ENCODE measurements around the gene GGT7. TPM values are rescaled to one million over a fixed set of nuclear protein-coding genes. Genes with fewer than 3 reads are reported as not detected.

The GGT7 gene
- total and polyA plus RNA-seq, 9 of the 15 experiments (the other 6 are each of a cell fraction or from before 2014, with no cell fraction given): 0.04 to 18.3 (median 5.9) TPM

- BruUV-seq (replicated peaks): no TSS peak
- FAIRE-seq: no peak
- H4K20me1 ChIP-seq (replicated peaks; ENCODE audit: control insufficient read depth, insufficient read depth, low read length): peaks cover 7% of the 10 kb centered on the region; the same call in 1 of the 2 replicates
- TF ChIP-seq ZNF551 (CRISPR knock-in tag; IDR thresholded peaks at IDR 0.05): no peak
- TF ChIP-seq HDAC8 (tag; IDR thresholded peaks at IDR 0.05): no peak
- no peak for TF ChIP-seq BRCA1 (IDR thresholded peaks at IDR 0.05)
- TF ChIP-seq BRCA1 (CRISPR knock-in tag; IDR thresholded peaks at IDR 0.05): no peak
- no peak for TF ChIP-seq NCOA2 (IDR thresholded peaks at IDR 0.05; ENCODE audit: partially characterized antibody in 2 of 2)
- no peak for TF ChIP-seq ZNF407 (IDR thresholded peaks at IDR 0.05; ENCODE audit: low read depth)
- TF ChIP-seq CCNT2 (IDR thresholded peaks at IDR 0.05; ENCODE audit: borderline replicate concordance, extremely low read depth, insufficient read length, low read depth, low read length): no peak
- no peak for TF ChIP-seq FOXM1 (IDR thresholded peaks at IDR 0.05; ENCODE audit: low read depth)
- TF ChIP-seq FOXM1 (CRISPR knock-in tag; IDR thresholded peaks at IDR 0.05; ENCODE audit: low read depth): no peak
- no peak for TF ChIP-seq NCOR1 (IDR thresholded peaks at IDR 0.05)
- TF ChIP-seq RFX5 (IDR thresholded peaks at IDR 0.05; ENCODE audit: low read depth, low read length): no peak
- no peak for TF ChIP-seq CHD2 (IDR thresholded peaks at IDR 0.05; ENCODE audit: low read depth, low read length)
- TF ChIP-seq NFIC (IDR thresholded peaks at IDR 0.05): no peak
- no peak for TF ChIP-seq ZNF707 (CRISPR knock-in tag; conservative IDR thresholded peaks at IDR 0.05)
- no peak for TF ChIP-seq RBBP5 (IDR thresholded peaks at IDR 0.05; ENCODE audit: borderline replicate concordance, insufficient read depth, low read length, poor library complexity, severe bottlenecking)
- no peak for TF ChIP-seq ZNF134 (CRISPR knock-in tag; conservative IDR thresholded peaks at IDR 0.05)
Measured at GRCh38 chr20:34815636-34816035, 57.0 kb downstream of the GGT7 start.

More at GRCh38 chr20:34815636-34816035, 57.0 kb downstream of the GGT7 start:
- Histone ChIP-seq H3K4me1 (replicated peaks in 1 of 2; ENCODE audit: control insufficient read depth in 2 of 2, insufficient read depth in 2 of 2, low read length in 2 of 2) (no peaks in the 10 kb centered on the region; a peak in 3 of 5 replicates), H2AFZ (ENCODE audit: low read depth, low read length) (no peak overlapping the region), H3K79me2 (ENCODE audit: control insufficient read depth, insufficient read depth, low read length) (peaks cover 73% of the 10 kb centered on the region), H3K36me3 (ENCODE audit: control insufficient read depth, insufficient read depth, low read length) (no peaks in the 10 kb centered on the region), H3K9me3 (replicated peaks; ENCODE audit: control insufficient read depth, insufficient read depth, low read depth, low read length) (no peaks in the 10 kb centered on the region), H3K9me1 (ENCODE audit: control insufficient read depth, insufficient read depth, low read length) (no peaks in the 10 kb centered on the region), H3K27ac (ENCODE audit: extremely low read depth, low read depth, low read length) (no peak overlapping the region), H3K27me3 (ENCODE audit: control insufficient read depth in 2 of 2, insufficient read depth in 2 of 2, low read length in 2 of 2) (no peaks in the 10 kb centered on the region), H3K9ac (ENCODE audit: insufficient read depth in 1 of 2, low read depth in 2 of 2, low read length in 2 of 2) (no peak overlapping the region), H3K4me2 (ENCODE audit: insufficient read depth, low read length) (no peak overlapping the region), H3K4me3 (no peak overlapping the region)
- intact Hi-C loops (cut with micrococcal nuclease) (no loop called here), in situ Hi-C loops (cut with MboI) (no loop called here)
- ChIA-PET CTCF (ENCODE audit: low intra/inter-chr PET ratio) (no interaction called here), POLR2A (interaction anchor here (0.6 to 0.8 kb wide), 2 partner anchors 9 to 19 kb away, joined by 3 read pairs; no protein-coding TSS in a partner anchor)
- 100% methylated on average over 1 of the region's 1 CpG for WGBS (ENCODE audit: insufficient coverage, low coverage, missing lambda C conversion rate)
- ATAC-seq: no peak
- DNase-seq (ENCODE audit: extremely low read depth in 1 of 4, low spot score in 3 of 4): no peak
